Smooth muscle cell (in vitro differentiated cells): ENCODE data around the gene KNDC1. TPM values are rescaled to one million over a fixed set of nuclear protein-coding genes. Genes with fewer than 3 reads are reported as not detected.

Experiments
- DNase-seq: peaks from one replicate; lab custom pipeline; 2025; ENCODE audit not compliant: unreplicated experiment; lab: John Stamatoyannopoulos, UW
- H2AFZ ChIP-seq: fragments of 200-600 bp; sonication (generic); 2 replicates; pipeline ENCODE4 v1.6.0; 2016; ENCODE audit warnings: antibody characterized with exemption, low read depth, mild to moderate bottlenecking
- H3F3A ChIP-seq: fragments of 200-600 bp; sonication (generic); 2 replicates; pipeline ENCODE4 v1.6.0; 2017; ENCODE audit warnings: antibody characterized with exemption, low read depth
- H3K27ac ChIP-seq: fragments of 200-600 bp; sonication (generic); 2 replicates; pipeline ENCODE4 v1.5.1; 2016; ENCODE audit warnings: low read depth, mild to moderate bottlenecking
- H3K27me3 ChIP-seq: fragments of 200-600 bp; sonication (generic); 2 replicates; pipeline ENCODE4 v1.6.1; 2016; ENCODE audit warnings: low read depth, mild to moderate bottlenecking
- H3K36me3 ChIP-seq: fragments of 200-600 bp; sonication (generic); 2 replicates; pipeline ENCODE4 v1.5.1; 2016; ENCODE audit warnings: low read depth
- H3K4me1 ChIP-seq: fragments of 200-600 bp; sonication (generic); 2 replicates; pipeline ENCODE4 v1.5.1; 2016; ENCODE audit warnings: low read depth
- H3K4me2 ChIP-seq: fragments of 200-600 bp; sonication (generic); 2 replicates; pipeline ENCODE4 v1.6.0; 2016; ENCODE audit warnings: mild to moderate bottlenecking
- H3K4me3 ChIP-seq: fragments of 200-600 bp; sonication (generic); 2 replicates; pipeline ENCODE4 v1.5.1; 2016; ENCODE audit warnings: mild to moderate bottlenecking
- H3K79me2 ChIP-seq: fragments of 200-600 bp; sonication (generic); 2 replicates; pipeline ENCODE4 v1.6.0; 2016; ENCODE audit warnings: low read depth, mild to moderate bottlenecking
- H3K9ac ChIP-seq: fragments of 200-600 bp; sonication (generic); 2 replicates; pipeline ENCODE4 v1.6.0; 2016; ENCODE audit warnings: low read depth
- H3K9me3 ChIP-seq: fragments of 200-600 bp; sonication (generic); replicated peaks from 2 replicates; pipeline ENCODE4 v1.5.1; 2016; ENCODE audit warnings: low read depth
- H4K20me1 ChIP-seq: fragments of 200-600 bp; sonication (generic); 2 replicates; pipeline ENCODE4 v1.6.0; 2016; ENCODE audit warnings: low read depth
- WGBS: methylation state at CpG from one replicate; pipeline ENCODE4 v1.1.7; 2016; ENCODE audit warnings: low lambda C conversion rate; 5-methylcytosine and 5-hydroxymethylcytosine counted together
- polyA plus RNA-seq: library from polyadenylated mRNA; unstranded; fragments of >200 nt; fragmentation: Nextera tagmentation; extraction: Ambion mirVana; gene quantifications from 2 replicates; pipeline ENCODE4 v1.2.1, GENCODE V29; 2016
- total RNA-seq: library from RNA; depleted of rRNA; stranded (reverse); fragments of >200 nt; gene quantifications from 2 replicates; pipeline ENCODE4 v1.2.3, GENCODE V29; 2014
- TF ChIP-seq, protein P1 (sequence below): fragments of 200-600 bp; sonication (generic); IDR thresholded peaks from 2 replicates; pipeline ENCODE4 v1.5.1; 2017; ENCODE audit warnings: borderline replicate concordance, mild to moderate bottlenecking, antibody characterized with exemption; ENCODE audit not compliant: insufficient read depth, poor library complexity, severe bottlenecking

KNDC1 gene
- total and polyA plus RNA-seq, 2 experiments from 2014 or later = 2.3 to 3.1 TPM

DNA sequence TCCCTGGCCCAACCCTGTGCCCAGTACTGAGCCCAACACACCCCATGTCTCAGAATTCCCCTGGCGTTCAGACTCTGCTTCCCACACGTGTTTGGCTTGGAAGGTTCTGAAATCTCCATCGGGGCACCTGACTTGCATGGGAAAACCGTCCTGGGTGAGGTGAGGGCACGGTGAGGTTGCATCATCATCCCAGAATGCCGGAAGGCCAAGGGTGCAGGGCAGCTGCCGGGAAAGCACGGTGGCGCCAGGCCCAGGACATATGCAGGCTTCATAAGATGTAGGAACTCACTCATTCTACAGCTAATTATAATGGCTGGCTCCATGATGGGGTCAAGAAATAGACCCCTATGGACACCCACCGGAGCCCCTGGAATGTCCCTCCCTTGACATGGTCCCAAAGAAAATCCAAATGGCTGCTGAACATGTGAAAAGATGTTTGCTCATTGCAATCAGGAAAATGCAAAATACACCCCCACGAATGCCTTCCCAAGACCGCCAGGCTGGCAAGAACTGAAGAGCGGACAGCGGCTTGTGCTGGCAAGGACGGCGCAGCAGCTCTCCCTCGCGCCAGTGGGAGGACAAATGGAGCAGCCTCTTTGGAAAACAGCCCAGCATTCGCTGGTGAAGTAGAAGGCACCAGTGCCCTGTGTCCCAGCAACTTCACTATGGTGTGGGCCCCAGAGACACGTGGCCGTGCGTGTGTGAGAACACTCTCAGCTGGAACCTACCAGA, 2.3 kb downstream of the KNDC1 start:
- peaks cover 9% of the 10 kb centered on the region for H4K20me1 ChIP-seq
- peaks cover 4% of the 10 kb centered on the region for H3F3A ChIP-seq
- H3K9ac ChIP-seq = no peak overlapping the region
- H3K36me3 ChIP-seq = no peaks in the 10 kb centered on the region
- H2AFZ ChIP-seq = no peak overlapping the region
- no peaks in the 10 kb centered on the region for H3K9me3 ChIP-seq
- no peak overlapping the region for H3K4me2 ChIP-seq
- peaks cover 17% of the 10 kb centered on the region for H3K4me1 ChIP-seq
- 94% methylated on average over 22 of the region's 22 CpGs for WGBS
- H3K27ac ChIP-seq = no peak overlapping the region
- H3K27me3 ChIP-seq = no peaks in the 10 kb centered on the region
- no peaks in the 10 kb centered on the region for H3K79me2 ChIP-seq
- H3K4me3 ChIP-seq = no peak overlapping the region
- DNase-seq = no peak
- TF ChIP-seq, protein P1, sequence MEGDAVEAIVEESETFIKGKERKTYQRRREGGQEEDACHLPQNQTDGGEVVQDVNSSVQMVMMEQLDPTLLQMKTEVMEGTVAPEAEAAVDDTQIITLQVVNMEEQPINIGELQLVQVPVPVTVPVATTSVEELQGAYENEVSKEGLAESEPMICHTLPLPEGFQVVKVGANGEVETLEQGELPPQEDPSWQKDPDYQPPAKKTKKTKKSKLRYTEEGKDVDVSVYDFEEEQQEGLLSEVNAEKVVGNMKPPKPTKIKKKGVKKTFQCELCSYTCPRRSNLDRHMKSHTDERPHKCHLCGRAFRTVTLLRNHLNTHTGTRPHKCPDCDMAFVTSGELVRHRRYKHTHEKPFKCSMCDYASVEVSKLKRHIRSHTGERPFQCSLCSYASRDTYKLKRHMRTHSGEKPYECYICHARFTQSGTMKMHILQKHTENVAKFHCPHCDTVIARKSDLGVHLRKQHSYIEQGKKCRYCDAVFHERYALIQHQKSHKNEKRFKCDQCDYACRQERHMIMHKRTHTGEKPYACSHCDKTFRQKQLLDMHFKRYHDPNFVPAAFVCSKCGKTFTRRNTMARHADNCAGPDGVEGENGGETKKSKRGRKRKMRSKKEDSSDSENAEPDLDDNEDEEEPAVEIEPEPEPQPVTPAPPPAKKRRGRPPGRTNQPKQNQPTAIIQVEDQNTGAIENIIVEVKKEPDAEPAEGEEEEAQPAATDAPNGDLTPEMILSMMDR = no peak

DNA sequence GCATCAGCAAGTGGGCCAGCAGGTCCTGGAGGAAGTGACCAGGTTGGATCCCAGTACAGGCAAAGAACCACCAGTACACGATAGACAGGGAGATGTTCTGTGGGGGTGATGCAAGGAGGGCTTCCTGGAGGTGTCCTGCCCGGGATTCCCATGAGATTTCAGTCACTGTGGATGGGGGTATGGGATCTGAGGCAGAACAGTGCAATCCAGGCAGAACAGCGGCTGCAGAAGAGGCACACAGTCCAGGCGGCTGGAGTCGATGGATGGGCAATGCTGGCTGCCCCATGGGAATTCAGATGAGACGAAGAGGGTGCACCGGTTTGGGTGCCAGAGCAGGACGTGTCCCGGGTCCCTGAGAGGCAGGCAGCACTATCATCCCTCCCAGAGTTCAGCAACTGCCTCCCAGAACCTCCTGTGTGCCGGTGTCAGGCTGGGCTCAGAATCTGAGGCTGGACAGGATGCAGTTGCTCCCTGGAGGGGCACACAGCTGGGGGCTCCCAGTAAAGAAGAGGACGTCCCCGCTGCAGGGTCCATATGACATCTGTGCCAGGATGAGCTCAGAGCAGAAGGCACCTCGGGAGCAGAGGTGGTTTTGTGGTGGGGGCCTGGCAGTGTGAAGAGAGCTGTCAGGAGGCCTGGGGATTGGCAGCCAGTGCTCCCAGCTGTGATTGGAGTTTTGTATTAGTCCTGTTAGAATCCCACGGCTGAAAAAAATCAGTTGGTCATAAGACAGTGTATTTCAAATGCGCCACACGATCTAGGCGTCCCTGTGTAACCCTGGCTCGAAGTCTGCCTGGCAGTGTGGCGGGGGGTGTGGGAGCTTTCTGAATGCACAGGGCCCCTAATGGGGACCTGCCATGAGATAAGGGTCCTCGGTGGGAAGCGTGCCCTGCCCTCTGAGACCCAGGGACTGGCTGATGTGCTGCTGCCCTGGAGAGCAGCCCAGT, 3.2 kb downstream of the KNDC1 start:
- Histone ChIP-seq H2AFZ (no peak overlapping the region), H3K27me3 (no peaks in the 10 kb centered on the region), H3K4me1 (peaks cover 17% of the 10 kb centered on the region), H3K27ac (no peak overlapping the region), H4K20me1 (peaks cover 9% of the 10 kb centered on the region), H3K9ac (no peak overlapping the region), H3K4me2 (no peak overlapping the region), H3K4me3 (no peak overlapping the region), H3F3A (peaks cover 4% of the 10 kb centered on the region), H3K36me3 (no peaks in the 10 kb centered on the region), H3K79me2 (no peaks in the 10 kb centered on the region), H3K9me3 (no peaks in the 10 kb centered on the region)
- DNase-seq = no peak
- TF ChIP-seq, protein P1 = no peak
- 91% methylated on average over 21 of the region's 21 CpGs for WGBS

DNA sequence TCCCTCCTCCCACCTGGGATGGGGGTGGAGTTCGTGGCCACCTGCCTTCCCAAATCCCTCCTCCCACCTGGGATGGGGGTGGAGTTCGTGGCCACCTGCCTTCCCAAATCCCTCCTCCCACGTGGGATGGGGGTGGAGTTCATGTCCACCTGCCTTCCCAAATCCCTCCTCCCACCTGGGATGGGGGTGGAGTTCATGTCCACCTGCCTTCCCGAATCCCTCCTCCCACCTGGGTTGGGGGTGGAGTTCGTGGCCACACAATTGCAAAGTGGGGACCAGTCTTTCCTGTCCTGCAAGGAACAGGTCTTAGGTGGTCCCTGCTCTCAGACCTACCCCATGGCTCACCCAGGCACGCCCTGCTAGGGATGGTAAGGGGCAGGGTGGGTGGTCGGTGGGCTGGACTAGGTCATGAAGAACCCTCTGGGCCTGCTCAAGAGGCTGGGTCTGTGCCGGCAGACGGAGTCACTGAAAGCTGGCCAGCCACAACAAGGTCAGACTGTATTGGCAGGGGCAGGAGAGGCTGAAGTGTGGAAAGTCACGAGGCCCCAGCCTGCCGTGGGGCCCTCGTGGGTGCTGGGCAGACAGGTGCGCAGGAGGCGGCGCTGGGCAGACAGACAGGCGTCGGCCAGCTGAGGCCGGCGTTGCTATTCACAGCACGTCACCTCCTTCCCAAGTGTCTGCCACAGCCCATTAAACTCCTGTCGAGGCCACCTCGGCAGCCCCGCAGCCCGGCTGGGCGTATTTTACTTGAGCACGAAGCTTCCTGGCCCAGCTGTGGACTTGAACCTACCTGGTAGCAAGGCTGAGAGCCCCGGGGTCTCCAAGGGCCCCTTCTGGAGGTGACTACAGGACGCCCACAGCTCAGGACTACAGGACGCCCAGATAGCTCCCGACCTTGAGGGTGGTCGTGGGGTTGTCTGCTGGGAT, 4.1 kb downstream of the KNDC1 start:
- WGBS = 88% methylated on average over 22 of the region's 31 CpGs
- H3F3A ChIP-seq = peaks cover 4% of the 10 kb centered on the region
- no peak for DNase-seq
- no peak overlapping the region for H3K9ac ChIP-seq
- no peak overlapping the region for H3K27ac ChIP-seq
- TF ChIP-seq, protein P1 = no peak
- no peaks in the 10 kb centered on the region for H3K27me3 ChIP-seq
- no peak overlapping the region for H3K4me2 ChIP-seq
- H3K79me2 ChIP-seq = no peaks in the 10 kb centered on the region
- no peak overlapping the region for H3K4me3 ChIP-seq
- H3K4me1 ChIP-seq = peaks cover 15% of the 10 kb centered on the region
- H3K36me3 ChIP-seq = no peaks in the 10 kb centered on the region
- peaks cover 9% of the 10 kb centered on the region for H4K20me1 ChIP-seq
- H3K9me3 ChIP-seq = no peaks in the 10 kb centered on the region
- H2AFZ ChIP-seq = no peak overlapping the region
